Heart left ventricle (tissue), 16 donors: ENCODE data around the gene CYB5R3. TPM values are rescaled to one million over a fixed set of nuclear protein-coding genes. Genes with fewer than 3 reads are reported as not detected.

ENCODE experiments used
- ATAC-seq, 4 donors: fragments of 200-7000 bp; cut with Tn5 transposase; one replicate each; pipeline ENCODE4 v1.9.1; 2020 to 2022; ENCODE audit warnings: moderate library complexity in 4 of 4, mild to moderate bottlenecking in 3 of 4, moderate number of reproducible peaks in 1 of 4
- DNase-seq, 5 donors: peaks; one replicate each; pipeline ENCODE4 v3.0.0-alpha.2; 2020
- H3K27ac ChIP-seq, 12 donors: fragments of 200-600 bp; sonication (generic) in 4 of 12; one replicate each; pipeline versions ENCODE4 v1.5.0 to v1.8.0; 2016 to 2022; ENCODE audit warnings: mild to moderate bottlenecking in 2 of 12
- H3K27me3 ChIP-seq, 9 donors: fragments of 200-600 bp; sonication (generic) in 2 of 9; one replicate each; pipeline versions ENCODE4 v1.5.1 to v1.8.0; 2016 to 2022; ENCODE audit warnings: mild to moderate bottlenecking in 3 of 9
- H3K36me3 ChIP-seq, 9 donors: fragments of 200-600 bp; sonication (generic) in 2 of 9; one replicate each; pipeline versions ENCODE4 v1.5.0 to v1.8.0; 2018 to 2022; ENCODE audit warnings: mild to moderate bottlenecking in 2 of 9
- H3K4me1 ChIP-seq, 12 donors: fragments of 200-600 bp; sonication (generic) in 4 of 12; one replicate each; pipeline versions ENCODE4 v1.5.0 to v1.8.0; 2016 to 2022; ENCODE audit warnings: mild to moderate bottlenecking in 3 of 12
- H3K4me3 ChIP-seq, 12 donors: fragments of 200-600 bp; sonication (generic) in 4 of 12; one replicate each; pipeline versions ENCODE4 v1.5.0 to v1.8.0; 2017 to 2022; ENCODE audit warnings: mild to moderate bottlenecking in 9 of 12, moderate library complexity in 4 of 12
- H3K9me3 ChIP-seq, 12 donors: fragments of 200-600 bp; sonication (generic) in 4 of 12; one replicate each; pipeline versions ENCODE4 v1.5.0 to v1.8.0; 2016 to 2022; ENCODE audit warnings: mild to moderate bottlenecking in 1 of 12
- CTCF ChIP-seq, 12 donors: fragments of 200-600 bp; sonication (generic) in 4 of 12; IDR thresholded peaks; one replicate each; pipeline versions ENCODE4 v1.5.0 to v1.8.0; 2018 to 2022; ENCODE audit warnings: antibody characterized with exemption in 12 of 12, mild to moderate bottlenecking in 5 of 12
- POLR2A ChIP-seq, 2 donors: fragments of 450-650 bp; IDR thresholded peaks; one replicate each; pipeline ENCODE4 v1.6.1; 2017; ENCODE audit warnings: antibody characterized with exemption in 2 of 2, mild to moderate bottlenecking in 2 of 2, moderate library complexity in 2 of 2
- WGBS, 4 donors: extraction: QIAGEN DNeasy Blood & Tissue Kit in 2 of 4; methylation state at CpG; one replicate each; pipeline versions ENCODE4 v1.1.5 to v1.1.7; 2013 to 2018; 5-methylcytosine and 5-hydroxymethylcytosine counted together
- intact Hi-C, 10 donors: fragments of 100-400 bp; cut with DNase I; formaldehyde crosslinking; loops; one replicate each; pipeline versions ENCODE4 v1.11.1 to v1.14.2; 2022
- polyA plus RNA-seq, 2 donors: library from polyadenylated mRNA; stranded (reverse); fragments of 200-250 nt; gene quantifications; one replicate each; pipeline ENCODE4 v1.2.3, GENCODE V29; 2013
- total RNA-seq, 9 donors: library from RNA; depleted of rRNA in 2 of 9; stranded (reverse); fragments of >200 nt in 2 of 9; fragmentation: NEBNext Ultra II Directional in 3 of 9; extraction: Animal tissue kit (Norgen Biotek cat#: 25700) in 3 of 9; gene quantifications; one replicate each; pipeline versions ENCODE4 v1.1.0 to v1.2.4, GENCODE V29; 2016 to 2023
- donor health status: ischemic (EF 13 %, LVEDD 7.1; RV severe dilation, severe dysfunction).
- donor health status: healthy with polysubstance abuse.
- donor health status: DM: no; HTN: yes; CAD: no.
- donor health status: DM: no; HTN: no; CAD: no.
- donor health status: ischemic (EF 25% LVEDD 6.9; RV normal size, moderate dysfunction).
- donor health status: ischemic (EF 25% LVEDD 5.7; RV mildly dilated, moderate dysfunction).
- donor health status: healthy.
- donor health status: DM: yes; HTN: yes; CAD: no.
- donor health status: ischemic (EF 35%, LVEDD 5.7; RV mildly dilated, moderate dysfunction).
- donor health status: nonischemic (EF 11% LVEDD 7.7; RV severe dilation, severe dysfunction).
- donor health status: DM: yes; HTN: yes; CAD: no.
- donor health status: PGD.
- donor health status: ischemic (EF 29% LVEDD 5.4; RV normal size, mild dysfunction).
- donor health status: nonischemic (EF 23%, LVEDD 6.1; RV moderate dilation, normal function).

The CYB5R3 gene
- total and polyA plus RNA-seq, 11 donors = 135 to 459 (median 305) TPM

DNA sequence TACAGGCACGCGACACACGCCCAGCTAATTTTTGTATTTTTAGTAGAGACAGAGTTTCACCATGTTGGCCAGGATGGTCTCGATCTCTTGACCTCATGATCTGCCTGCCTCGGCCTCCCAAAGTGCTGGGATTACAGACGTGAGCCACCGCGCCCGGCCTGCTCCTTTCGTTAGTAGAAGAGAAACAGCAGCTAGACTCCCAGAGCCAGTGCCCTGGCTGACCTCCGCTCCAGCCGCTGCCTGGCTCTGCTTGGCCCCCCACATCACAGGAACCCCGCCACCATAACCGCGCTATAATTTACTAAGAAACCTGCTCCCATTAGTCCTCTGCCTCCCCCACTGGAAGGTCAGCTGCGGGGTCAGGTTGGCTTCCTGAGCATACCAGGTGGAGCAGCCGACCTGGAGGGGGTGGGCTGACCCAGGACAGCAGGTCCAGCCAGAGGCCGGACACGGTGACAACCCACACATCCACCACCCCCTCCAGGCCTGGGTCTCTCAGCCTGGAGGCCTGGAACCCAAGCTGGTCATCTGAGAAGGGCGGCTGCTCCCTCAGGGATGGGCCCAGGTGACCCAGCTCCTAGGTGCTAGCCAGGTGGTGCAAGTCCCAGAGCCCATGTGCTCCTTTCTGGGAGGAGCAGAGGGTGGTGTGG lies 27.0 kb downstream of the CYB5R3 start:
- Histone ChIP-seq H3K9me3 (no peaks in the 10 kb centered on the region), H3K4me3 (no peak overlapping the region), H3K27ac (peak overlapping the region in 4 of 12 donors; percentile 32 to 67 (median 58)), H3K36me3 (peaks cover 2 to 67% (median 60%) of the 10 kb centered on the region in 9 donors), H3K4me1 (peaks cover 0 to 39% (median 20%) of the 10 kb centered on the region in 12 donors), H3K27me3 (no peaks in the 10 kb centered on the region)
- ATAC-seq = no peak
- DNase-seq = no peak
- 87 to 91% (median 90%) methylated on average over 19 to 20 of the region's 20 CpGs for WGBS, 4 donors
- intact Hi-C loops = loop anchor here in 3 of 10 donors (5.0 to 10.0 kb wide), 2 partner anchors 193 to 200 kb away; no protein-coding TSS in a partner anchor
- TF ChIP-seq CTCF (IDR thresholded peaks at IDR 0.05) (no peak), POLR2A (IDR thresholded peaks at IDR 0.05) (no peak)

GRCh38 chr22:42621505-42622002 lies 27.6 kb downstream of the CYB5R3 start:
- Histone ChIP-seq H3K36me3 (peaks cover 2 to 61% (median 54%) of the 10 kb centered on the region in 9 donors), H3K4me1 (peaks cover 0 to 43% (median 20%) of the 10 kb centered on the region in 12 donors), H3K27me3 (no peaks in the 10 kb centered on the region), H3K4me3 (no peak overlapping the region), H3K9me3 (no peaks in the 10 kb centered on the region), H3K27ac (peak overlapping the region in 6 of 12 donors; percentile 32 to 67 (median 54))
- intact Hi-C loops = loop anchor here in 4 of 10 donors (1.0 to 10.0 kb wide), 3 partner anchors 193 to 201 kb away; no protein-coding TSS in a partner anchor
- DNase-seq (peak; percentile 64 to 85 (median 73)), ATAC-seq (peak; percentile 38 to 68 (median 60))
- TF ChIP-seq CTCF (IDR thresholded peaks at IDR 0.05) = peak; percentile 85 to 94 (median 91)
- TF ChIP-seq POLR2A (IDR thresholded peaks at IDR 0.05) = no peak
- WGBS, 4 donors = 45 to 51% (median 50%) methylated on average over 10 to 11 of the region's 11 CpGs

- H3K27ac ChIP-seq = peak overlapping the region in 1 of 12 donors; percentile 67
- no peaks in the 10 kb centered on the region for H3K27me3 ChIP-seq
- 91 to 95% (median 93%) methylated on average over 3 to 4 of the region's 4 CpGs for WGBS, 4 donors
- DNase-seq (no peak), ATAC-seq (no peak)
- no peaks in the 10 kb centered on the region for H3K9me3 ChIP-seq
- peaks cover 3 to 53% (median 30%) of the 10 kb centered on the region in 12 donors for H3K4me1 ChIP-seq
- peaks cover 0 to 46% (median 39%) of the 10 kb centered on the region in 9 donors for H3K36me3 ChIP-seq
- H3K4me3 ChIP-seq = no peak overlapping the region
- TF ChIP-seq CTCF (IDR thresholded peaks at IDR 0.05) = no peak
- TF ChIP-seq POLR2A (IDR thresholded peaks at IDR 0.05) = no peak
- intact Hi-C loops = loop anchor here in 3 of 10 donors (5.0 to 10.0 kb wide), 2 partner anchors 195 to 202 kb away; no protein-coding TSS in a partner anchor
Observed at GRCh38 chr22:42620084-42620483, 29.1 kb downstream of the CYB5R3 start.
